Measurements from ENCODE around the gene SSH2. TPM values are rescaled to one million over a fixed set of nuclear protein-coding genes. Genes with fewer than 3 reads are reported as not detected.

Gene SSH2
- total RNA-seq, 4 donors from 2014 or later, result 140 to 241 (median 172) TPM

- intact Hi-C loops (cut with DNase I; ENCODE audit: low total_unique reads), result loop anchor here (1.0 to 10.0 kb wide), 4 partner anchors 140 to 384 kb away; partner anchors contain the start of gene TAOK1
- in situ Hi-C loops (cut with MboI; ENCODE audit: low sequenced_read_pairs in 4 of 4), result loop anchor here in 3 of 4 donors (10.0 to 25.0 kb wide), 5 partner anchors 134 to 417 kb away; partner anchors contain the start of genes CORO6 (in 1 of the 3) and TAOK1 (in 1 of the 3)
Measured at GRCh38 chr17:29778956-29779811, 150.8 kb downstream of the SSH2 start.

GRCh38 chr17:29777663-29778062, 152.4 kb downstream of the SSH2 start:
- Histone ChIP-seq H3K27me3 (no peaks in the 10 kb centered on the region), H3K4me1 (peaks cover 9 to 13% of the 10 kb centered on the region in 2 donors), H3K4me3 (no peak overlapping the region), H3K27ac (peak overlapping the region in 1 of 4 donors; percentile 84), H3K36me3 (no peaks in the 10 kb centered on the region), H3K9me3 (no peaks in the 10 kb centered on the region)
- DNase-seq (no peak), ATAC-seq (no peak)
- in situ Hi-C loops (cut with MboI; ENCODE audit: low sequenced_read_pairs in 4 of 4) (loop anchor here in 3 of 4 donors (10.0 to 25.0 kb wide), 5 partner anchors 133 to 415 kb away; partner anchors contain the start of genes CORO6 (in 1 of the 3) and TAOK1 (in 1 of the 3)), intact Hi-C loops (cut with DNase I; ENCODE audit: low total_unique reads) (loop anchor here (2.0 to 10.0 kb wide), 2 partner anchors 197 to 383 kb away; partner anchors contain the start of gene TAOK1)
- no peak for TF ChIP-seq POLR2A (IDR thresholded peaks at IDR 0.05)
- TF ChIP-seq CTCF (IDR thresholded peaks at IDR 0.05 in 4 of 5, conservative IDR thresholded peaks at IDR 0.05 in 1 of 5), result no peak

More at GRCh38 chr17:29778956-29779811, 150.8 kb downstream of the SSH2 start:
- ATAC-seq, result peak; percentile 96
- Histone ChIP-seq H3K27me3 (no peaks in the 10 kb centered on the region), H3K4me3 (no peak overlapping the region), H3K27ac (peak overlapping the region; percentile 76 to 84 (median 79)), H3K4me1 (peaks cover 9 to 13% of the 10 kb centered on the region in 2 donors), H3K9me3 (no peaks in the 10 kb centered on the region), H3K36me3 (no peaks in the 10 kb centered on the region)
- peak; percentile 72 to 79 for DNase-seq
- TF ChIP-seq POLR2A (IDR thresholded peaks at IDR 0.05) (no peak), CTCF (IDR thresholded peaks at IDR 0.05 in 4 of 5, conservative IDR thresholded peaks at IDR 0.05 in 1 of 5) (peak; percentile 71 to 96 (median 87))

GRCh38 chr17:29776026-29776425, 154.0 kb downstream of the SSH2 start:
- intact Hi-C loops (cut with DNase I; ENCODE audit: low total_unique reads) (loop anchor here (10.0 kb wide), 1 partner anchor 381 kb away; the partner anchor contains the start of gene TAOK1), in situ Hi-C loops (cut with MboI; ENCODE audit: low sequenced_read_pairs in 4 of 4) (loop anchor here in 3 of 4 donors (10.0 to 25.0 kb wide), 5 partner anchors 131 to 414 kb away; partner anchors contain the start of genes CORO6 (in 1 of the 3) and TAOK1 (in 1 of the 3))
- Histone ChIP-seq H3K27ac (no peak overlapping the region), H3K4me1 (peaks cover 9 to 13% of the 10 kb centered on the region in 2 donors), H3K27me3 (no peaks in the 10 kb centered on the region), H3K9me3 (no peaks in the 10 kb centered on the region), H3K36me3 (no peaks in the 10 kb centered on the region), H3K4me3 (no peak overlapping the region)
- no peak for TF ChIP-seq POLR2A (IDR thresholded peaks at IDR 0.05)
- TF ChIP-seq CTCF (IDR thresholded peaks at IDR 0.05 in 4 of 5, conservative IDR thresholded peaks at IDR 0.05 in 1 of 5), result no peak
- ATAC-seq (no peak), DNase-seq (no peak)

- Histone ChIP-seq H3K27ac (no peak overlapping the region), H3K36me3 (no peaks in the 10 kb centered on the region), H3K4me1 (peaks cover 14% of the 10 kb centered on the region in 2 donors), H3K4me3 (no peak overlapping the region), H3K9me3 (no peaks in the 10 kb centered on the region), H3K27me3 (no peaks in the 10 kb centered on the region)
- ATAC-seq (no peak), DNase-seq (no peak)
- in situ Hi-C loops (cut with MboI; ENCODE audit: low sequenced_read_pairs in 4 of 4) (loop anchor here in 3 of 4 donors (10.0 kb wide), 3 partner anchors 128 to 148 kb away; partner anchors contain the start of gene CORO6 (in 1 of the 3)), intact Hi-C loops (cut with DNase I; ENCODE audit: low total_unique reads) (loop anchor here (10.0 kb wide), 1 partner anchor 378 kb away; the partner anchor contains the start of gene TAOK1)
- no peak for TF ChIP-seq CTCF (IDR thresholded peaks at IDR 0.05 in 4 of 5, conservative IDR thresholded peaks at IDR 0.05 in 1 of 5)
- no peak for TF ChIP-seq POLR2A (IDR thresholded peaks at IDR 0.05)
Measured at GRCh38 chr17:29772981-29773380, 157.0 kb downstream of the SSH2 start.
